Cerebellar cortex (tissue), 1 donor: ENCODE results near the gene GARIN5A.
"Not testable (repeated sequence)": the region's sequence is repeated elsewhere in the genome, so short reads cannot be mapped to it uniquely, and the experiment has no call there.

Experiments used
- DNase-seq: peaks from one replicate; pipeline ENCODE4 v3.0.0-alpha.2; 2015; ENCODE audit warnings: low spot score

Gene GARIN5A

DNA sequence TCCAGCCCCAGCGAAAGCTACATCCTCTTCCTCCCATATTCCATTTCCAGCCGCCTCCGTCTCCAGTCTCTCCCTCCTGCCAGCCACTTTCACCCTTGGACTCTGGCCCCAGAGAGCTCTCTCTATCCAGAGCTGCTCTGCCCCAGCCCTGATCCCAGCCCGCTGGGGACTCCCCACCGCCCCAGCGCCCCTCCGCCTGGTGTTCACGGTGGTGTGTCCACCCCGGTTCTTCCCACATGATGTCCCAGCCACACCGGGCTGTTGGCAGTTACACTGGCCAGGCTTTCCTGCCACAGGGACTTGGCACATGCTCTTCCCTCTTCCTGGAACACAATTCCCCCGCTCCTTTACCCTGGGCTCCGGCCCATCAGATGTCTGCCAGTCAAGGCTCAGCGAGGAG lies 11.6 kb downstream of the GARIN5A start:
- no peak for DNase-seq

DNA sequence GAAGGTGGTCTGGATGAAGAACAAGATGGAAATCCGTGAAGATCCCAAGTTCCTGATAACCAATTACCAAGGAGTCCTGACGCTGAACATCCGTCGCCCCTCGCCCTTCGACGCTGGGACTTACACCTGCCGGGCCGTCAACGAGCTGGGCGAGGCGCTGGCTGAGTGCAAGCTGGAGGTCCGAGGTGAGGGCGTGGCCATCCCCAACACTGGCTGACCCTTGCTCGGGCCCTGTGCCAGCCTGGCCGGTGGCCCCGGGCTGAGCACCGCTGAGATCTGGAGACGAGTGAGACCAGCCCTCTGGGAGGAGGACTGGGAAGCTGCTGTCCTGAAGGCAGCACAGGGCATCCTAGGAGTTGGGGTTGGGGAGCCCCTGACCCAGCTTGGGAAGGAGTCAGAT lies 12.3 kb downstream of the GARIN5A start:
- DNase-seq = no peak

DNA sequence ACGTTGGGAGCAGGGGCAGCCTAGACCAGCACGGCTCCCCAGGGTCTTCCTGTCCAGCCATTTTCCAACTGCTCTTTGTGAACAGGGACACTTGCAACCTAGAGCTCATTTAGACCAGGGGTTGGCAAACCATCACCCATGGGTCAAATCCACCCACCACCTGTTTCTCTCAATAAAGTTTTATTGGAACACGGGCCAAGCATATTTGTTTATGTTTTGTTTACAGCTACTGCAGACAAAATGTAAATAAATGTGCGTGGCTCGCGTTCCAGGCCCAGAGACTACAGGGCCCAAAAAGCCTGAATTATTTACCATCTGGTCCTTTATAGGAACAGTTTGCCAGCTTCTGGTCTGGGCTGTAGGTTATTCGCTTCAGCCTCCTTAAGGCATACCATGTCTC lies 13.7 kb downstream of the GARIN5A start:
- DNase-seq = no peak

DNA sequence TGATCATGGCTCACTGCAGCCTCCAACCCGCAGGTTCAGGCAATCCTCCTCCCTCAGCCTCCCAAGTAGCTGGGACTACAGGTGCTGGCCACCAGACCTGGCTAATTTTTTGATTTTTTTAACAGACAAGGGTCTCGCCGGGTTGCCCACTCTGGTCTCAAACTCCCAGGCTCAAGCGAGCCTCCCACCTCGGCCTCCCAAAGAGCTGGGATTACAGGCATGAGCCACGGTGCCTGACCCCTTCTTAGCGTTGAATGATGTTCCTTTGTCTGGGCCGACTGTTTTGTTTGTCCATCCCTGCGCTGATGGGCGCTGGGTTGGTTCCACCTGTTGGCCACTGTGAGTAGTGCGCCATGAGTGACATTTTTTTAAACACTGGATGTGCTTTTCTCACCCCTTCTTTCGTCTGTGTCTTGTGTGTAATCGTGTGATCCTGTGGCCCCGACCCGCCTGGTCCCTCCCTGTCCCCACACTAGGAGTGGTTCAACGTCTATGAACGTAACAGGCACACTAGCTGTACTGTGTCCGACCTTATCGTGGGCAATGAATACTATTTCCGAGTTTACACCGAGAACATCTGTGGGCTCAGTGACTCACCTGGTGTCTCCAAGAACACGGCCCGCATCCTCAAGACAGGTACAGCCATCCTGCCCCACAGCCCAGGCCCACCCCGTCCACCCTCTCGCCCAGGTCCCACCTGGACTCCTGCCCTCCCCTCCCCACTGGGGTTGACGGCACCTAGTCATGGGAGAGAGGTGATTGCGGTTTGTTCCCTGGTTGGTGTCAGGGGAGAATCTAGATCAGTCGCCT lies 15.4 kb downstream of the GARIN5A start:
- peak; percentile 59 for DNase-seq

DNA sequence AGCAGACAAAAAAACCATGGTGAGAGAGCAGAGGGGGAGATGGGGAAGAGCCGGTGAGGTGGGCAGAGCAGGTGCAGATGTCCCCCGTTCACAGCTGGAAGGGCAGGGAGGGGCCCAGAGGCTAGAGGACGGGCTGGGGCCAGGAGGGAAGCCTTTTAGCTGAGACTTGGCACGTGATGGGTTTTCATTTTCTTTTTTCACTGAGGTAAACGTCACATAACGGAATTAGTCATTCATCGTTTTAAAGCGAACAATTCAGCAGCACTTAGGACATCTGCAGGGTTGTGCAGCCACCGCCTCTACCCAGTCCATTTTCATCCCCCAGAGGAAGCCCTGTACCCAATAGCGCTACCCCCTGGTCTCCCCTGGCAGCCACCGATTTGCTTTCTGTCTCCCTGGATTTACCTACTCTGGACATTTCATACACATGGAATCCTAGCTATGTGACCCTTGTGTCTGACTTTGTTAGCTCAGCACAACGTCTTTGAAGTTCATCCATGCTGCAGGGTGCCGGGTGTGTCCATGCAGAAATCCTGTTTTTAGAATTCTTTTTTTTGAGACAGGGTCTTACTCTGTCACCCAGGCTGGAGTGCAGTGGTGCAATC lies 16.4 kb downstream of the GARIN5A start:
- peak; percentile 16 for DNase-seq

DNA sequence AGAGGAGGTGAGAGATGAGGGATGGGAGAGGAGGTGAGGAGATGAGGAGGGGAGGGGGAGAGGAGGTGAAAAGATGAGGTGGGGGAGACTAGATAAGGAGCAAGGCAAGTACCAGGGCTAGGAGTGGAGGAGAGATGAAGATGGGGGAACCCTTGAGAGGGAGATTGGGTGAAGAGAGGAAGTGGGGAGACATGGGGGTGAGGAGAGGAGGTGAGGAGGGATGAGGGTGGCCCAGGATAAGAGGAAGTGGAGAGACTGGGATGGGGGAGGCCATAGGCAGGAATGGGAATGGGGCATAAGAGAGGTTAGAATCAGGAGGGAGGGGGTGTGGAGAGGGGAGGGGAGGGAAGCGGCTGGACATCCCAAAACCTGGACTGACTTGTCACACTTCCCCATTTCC lies 17.0 kb downstream of the GARIN5A start:
- DNase-seq = no peak

DNA sequence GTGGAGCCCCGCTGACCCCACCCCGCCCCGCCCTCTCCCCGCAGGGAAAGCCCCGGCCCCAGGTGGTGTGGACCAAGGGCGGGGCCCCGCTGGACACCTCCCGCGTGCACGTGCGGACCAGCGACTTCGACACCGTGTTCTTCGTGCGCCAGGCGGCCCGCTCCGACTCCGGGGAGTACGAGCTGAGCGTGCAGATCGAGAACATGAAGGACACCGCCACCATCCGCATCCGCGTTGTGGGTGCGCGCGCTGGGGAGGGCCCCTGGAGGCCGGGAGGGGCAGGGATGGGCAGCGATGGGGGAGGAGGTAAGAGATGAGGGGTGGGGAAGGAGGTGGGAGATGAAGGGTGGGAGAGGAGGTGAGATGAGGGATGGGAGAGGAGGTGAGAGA lies 17.6 kb downstream of the GARIN5A start:
- DNase-seq = no peak

DNA sequence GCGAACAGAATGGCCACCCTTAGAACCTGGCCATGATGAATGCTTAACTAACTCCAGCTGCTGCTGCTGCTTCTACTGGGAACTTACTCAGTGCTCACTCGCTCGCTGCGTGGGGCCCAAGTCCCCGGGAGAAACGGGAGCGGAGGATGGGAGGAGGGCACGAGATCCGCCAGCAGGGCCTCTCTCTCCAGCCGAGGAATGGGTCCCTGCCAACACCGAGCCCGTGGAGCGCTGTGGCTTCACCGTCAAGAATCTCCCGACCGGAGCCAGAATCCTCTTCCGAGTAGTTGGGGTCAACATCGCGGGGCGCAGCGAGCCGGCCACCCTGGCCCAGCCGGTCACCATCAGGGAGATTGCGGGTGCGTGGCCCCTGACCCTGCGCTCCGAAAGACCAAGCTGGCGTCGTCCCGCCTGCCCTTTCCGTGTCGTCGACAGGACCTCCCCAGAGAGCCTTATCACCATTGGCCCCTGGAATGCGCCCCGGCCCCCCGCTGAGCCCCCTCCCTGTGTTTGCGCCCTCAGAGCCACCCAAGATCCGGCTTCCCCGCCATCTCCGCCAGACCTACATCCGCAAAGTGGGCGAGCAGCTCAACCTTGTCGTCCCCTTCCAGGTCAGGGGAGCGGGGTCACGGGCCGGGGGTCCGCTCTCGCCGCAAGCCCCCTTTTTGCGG lies 18.1 kb downstream of the GARIN5A start:
- no peak for DNase-seq

DNA sequence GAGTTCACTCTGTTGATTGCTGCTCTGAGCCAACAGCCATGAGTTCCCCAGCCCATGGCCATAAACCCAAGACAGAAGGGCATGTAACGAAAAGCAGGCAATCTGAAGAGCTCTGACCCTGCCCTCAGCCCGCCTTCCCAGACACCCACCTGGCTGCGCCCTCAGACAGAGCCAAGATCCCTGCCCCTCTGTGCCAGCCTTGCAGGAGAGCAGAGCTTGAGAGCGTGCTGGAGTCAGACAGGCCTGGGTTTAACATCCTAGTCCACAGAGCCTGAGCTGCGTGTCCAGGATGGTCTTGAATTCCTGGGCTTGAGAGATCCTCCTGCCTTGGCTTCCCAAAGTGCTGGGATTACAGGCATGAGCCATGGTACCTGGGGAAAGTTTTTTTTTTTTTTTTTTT lies 19.3 kb downstream of the GARIN5A start:
- DNase-seq = no peak

DNA sequence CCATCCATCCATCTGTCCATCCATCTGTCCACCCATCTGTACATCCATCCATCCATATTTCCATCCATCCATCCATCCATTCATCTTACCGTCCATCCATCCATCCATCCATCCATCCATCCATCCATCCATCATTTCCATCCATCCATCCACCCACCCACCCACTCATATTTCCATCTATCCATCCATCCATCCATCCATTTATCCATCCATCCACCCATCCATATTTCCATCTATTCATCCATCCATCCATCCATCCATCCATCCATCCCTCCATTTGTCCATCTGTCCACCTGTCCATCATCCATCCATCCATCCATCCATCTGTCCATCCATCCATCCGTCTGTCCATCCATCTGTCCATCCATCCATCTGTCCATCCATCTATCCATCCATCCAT lies 20.7 kb downstream of the GARIN5A start:
- no peak for DNase-seq

DNA sequence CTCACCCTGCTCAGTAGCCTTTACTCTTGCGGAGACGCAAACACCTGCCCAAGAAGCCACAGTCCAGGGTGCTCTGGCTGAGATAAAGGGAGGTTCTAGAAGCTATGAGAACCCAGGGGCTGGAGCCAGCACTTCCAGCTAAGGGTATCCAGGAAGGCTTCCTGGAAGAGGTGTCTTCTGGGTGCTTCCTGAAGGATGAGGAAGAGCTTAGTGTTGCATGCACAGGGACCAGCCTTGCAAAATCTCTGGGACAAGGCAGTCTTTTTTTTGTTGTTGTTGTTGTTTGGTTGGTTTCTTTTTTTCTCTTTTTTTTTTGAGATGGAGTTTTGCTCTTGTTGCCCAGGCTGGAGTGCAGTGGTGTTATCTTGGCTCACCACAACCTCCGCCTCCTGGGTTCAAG lies 23.4 kb downstream of the GARIN5A start:
- no peak for DNase-seq

DNA sequence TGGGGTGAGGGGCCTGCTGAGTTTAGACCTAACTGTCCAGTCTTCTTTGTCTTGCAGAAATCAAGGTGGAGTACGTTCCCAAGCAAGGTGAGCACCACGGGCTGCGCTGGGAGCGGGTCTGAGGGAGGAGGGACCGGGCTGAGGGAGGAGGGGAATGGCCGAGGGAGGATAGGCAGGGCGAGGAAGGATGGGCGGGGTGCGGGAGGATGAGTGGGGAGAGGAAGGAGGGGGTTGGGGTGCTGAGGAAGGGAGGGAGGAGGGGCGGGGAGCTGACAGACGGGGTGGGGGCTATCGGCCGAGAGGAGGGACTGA lies 25.5 kb downstream of the GARIN5A start:
- no peak for DNase-seq

DNA sequence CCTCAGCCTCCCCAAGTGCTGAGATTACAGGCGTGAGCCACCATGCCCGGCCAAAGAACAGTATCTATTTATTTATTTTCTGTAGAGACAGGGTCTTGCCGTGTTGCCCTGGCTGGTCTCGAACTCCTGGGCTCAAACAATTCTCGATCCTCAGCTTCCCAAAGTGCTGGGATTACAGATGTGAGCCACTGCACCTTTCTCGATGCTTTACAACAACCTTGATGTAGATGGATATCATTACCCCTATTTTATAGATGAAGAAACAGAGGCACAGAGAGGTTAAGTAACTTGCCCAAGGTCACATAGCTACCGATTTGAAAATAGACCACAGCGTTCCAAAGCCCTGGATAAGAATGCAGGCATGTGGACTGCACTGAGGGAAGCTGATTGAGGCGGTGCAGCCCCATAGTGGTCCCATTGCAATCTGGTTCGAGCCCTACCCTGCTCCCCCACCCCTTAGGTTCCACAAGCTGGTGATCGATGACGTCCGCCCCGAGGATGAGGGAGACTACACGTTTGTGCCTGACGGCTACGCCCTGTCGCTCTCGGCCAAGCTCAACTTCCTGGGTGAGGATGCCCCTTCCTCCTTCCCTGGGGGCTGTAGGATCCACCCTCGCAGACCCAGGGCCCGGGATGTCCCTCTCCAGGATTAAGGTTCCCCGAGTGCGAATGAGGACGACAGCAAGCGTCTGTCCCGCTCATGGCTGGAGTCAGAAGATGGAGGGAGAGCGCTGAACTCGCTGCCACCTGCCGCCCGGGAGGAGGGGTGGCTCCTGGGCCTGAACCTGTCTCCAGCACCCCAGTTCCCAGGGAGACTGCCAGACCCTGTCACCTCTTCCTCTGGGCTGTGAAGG lies 26.1 kb downstream of the GARIN5A start:
- DNase-seq = no peak

DNA sequence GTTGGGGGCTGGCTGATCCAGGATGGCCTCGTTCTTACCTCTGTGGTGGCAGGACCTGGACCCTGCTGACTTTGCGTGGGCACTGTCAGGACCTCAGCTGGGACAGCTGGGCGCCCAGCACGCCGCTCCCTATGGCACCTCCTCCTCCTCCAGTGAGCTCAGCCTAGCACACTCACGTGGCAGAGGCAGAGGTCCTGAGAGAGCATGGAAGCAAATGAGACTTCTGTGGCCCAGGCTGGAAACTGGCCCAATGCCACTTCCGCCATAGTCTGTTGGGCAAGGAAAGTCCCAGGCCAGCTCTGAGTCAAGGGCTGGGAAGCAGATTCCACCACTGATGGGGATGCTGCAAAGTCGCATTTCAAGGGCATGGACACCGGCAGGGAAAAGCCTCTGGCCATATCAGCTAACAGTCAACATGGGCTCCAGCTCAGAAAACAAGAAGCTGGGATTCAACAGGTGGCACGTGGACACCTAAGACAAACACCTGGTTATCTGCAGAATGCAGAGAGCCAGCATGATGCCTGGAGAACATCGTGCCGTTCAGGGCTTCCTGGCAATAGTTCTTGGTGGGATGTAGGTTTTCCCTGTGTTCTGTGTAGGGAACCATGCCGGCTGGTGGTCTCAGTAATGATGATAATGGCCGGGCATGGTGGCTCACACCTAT lies 27.3 kb downstream of the GARIN5A start:
- DNase-seq = no peak

DNA sequence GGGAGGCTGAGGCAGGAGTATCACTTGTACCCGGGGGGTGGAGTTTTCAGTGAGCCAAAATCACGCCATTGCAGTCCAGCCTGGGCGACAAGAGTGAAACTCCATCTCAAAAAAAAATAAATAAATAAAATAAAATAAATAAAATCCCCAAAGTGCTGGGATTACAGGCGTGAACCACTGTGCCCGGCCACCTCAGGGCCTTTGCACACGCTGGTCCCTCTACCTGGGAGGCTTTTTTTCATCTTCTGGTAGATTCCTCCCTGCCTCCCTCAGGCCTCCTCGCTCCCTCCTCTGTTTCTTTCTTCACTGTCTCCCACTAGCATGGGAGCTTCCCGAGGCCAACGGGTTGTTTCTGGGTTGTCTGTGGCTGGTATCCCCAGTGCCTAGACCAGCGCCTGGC lies 28.9 kb downstream of the GARIN5A start:
- no peak for DNase-seq

DNA sequence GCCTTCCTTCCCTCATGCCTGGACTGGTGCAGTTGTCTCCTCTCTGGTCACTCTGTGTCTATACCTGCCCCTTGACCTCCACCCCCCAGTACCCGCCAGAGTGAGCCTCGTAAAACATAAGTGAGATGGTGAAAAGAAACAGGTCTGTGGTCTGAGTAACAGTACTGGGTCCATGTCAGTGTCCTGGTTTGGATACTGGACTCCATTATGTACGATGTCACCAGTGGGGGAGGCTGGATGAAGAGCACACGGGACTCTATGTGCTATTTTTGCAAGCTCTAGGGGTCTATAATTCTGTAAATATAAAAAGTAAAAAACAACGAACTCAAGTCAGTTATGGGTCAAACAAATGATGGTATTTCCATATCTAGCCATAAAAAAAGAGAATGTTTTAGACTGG lies 29.6 kb downstream of the GARIN5A start:
- no peak for DNase-seq

DNA sequence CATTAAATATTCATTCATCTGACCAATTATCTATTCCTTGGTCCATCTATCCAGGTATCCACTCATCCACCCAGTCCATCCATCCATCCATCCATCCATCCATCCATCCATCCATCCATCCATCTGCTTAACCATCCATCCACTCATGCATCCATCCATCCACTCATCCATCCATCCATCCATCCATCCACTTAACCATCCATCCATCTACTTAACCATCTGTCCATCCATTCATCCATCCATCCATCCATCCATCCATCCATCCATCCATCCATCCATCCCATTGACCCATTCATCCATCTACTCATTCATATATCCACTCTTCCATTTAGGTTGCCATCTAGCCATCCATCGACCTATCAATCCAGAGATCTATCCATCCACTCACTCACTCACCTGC lies 32.6 kb downstream of the GARIN5A start:
- no peak for DNase-seq

DNA sequence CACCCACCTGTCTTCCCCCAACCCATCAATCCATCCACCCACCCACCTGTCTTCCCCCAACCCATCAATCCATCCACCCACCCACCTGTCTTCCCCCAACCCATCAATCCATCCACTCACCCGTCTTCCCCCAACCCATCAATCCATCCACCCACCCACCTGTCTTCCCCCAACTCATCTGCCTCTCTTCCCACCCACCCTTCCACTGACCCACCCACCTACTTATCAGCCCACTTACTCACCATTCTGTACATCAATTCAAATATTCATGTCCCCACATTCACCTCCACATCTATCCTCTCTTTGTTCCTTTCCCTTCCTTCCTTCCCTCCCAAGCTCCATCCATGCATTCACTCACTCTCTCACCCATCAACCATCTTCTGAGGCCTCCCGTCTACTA lies 37.5 kb downstream of the GARIN5A start:
- DNase-seq = not testable (repeated sequence)

DNA sequence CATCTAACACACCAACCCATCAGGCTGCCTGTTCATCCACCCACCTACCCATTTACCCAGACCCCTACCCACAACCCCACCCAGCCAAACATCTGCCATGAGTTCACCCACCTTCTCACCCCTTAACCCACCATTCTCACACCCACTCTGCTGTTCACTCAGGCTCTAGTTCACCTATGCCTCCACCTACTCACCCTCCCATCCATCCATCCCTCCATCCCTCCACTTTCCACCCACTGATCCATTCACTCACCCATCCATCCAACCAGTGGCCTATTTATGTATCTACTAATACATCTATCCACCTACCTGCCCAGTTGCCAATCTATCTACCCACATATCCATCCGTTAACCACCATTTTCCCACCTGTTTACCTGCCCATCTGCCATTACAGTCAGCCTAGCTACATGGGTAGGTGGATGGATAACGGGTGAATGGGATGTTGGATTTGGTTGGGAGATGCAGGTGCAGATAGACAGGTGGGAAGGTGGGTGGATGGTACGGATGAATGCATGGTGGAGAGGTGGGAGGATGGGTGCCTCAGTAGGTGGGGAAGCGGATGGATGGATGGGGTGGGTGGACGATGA lies 38.7 kb downstream of the GARIN5A start:
- no peak for DNase-seq

DNA sequence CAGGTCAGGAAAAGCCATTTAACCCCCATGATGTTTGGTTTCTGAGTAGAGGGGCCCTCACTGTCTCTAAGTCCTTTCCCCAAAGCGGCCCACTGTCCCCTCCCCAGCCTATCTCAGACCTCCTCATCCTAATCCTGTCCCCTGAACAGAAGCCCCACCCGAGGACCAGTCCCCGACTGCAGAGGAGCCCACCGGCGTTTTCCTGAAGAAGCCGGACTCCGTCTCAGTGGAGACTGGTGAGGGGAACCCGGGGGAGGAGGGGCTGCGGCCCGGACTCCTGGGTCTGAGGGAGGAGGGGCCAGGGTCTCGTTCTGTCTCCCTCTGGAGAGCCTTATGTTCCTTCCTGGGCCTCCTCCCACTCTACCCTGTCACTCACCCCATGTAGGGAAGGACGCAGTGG lies 41.0 kb downstream of the GARIN5A start:
- no peak for DNase-seq

DNA sequence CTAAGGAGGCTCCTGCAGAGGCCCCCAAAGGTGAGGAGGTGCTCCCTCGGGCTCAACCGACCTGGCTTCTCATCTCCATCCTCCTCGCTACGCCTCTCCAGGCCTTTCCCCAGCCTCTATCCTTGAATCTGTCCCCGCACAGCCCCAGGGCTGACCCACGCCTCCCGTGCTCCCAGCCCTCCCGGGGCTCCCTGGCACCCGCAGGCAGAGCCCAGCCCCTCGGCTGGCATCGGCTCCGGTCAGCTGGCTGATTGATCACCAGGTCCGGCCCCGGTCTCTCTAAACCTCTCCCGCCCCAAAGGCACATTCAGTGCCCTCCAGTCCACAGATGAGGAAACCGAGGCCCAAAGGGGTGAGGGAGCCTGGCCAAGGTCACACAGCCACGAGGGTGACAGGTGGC lies 41.4 kb downstream of the GARIN5A start:
- DNase-seq = no peak

DNA sequence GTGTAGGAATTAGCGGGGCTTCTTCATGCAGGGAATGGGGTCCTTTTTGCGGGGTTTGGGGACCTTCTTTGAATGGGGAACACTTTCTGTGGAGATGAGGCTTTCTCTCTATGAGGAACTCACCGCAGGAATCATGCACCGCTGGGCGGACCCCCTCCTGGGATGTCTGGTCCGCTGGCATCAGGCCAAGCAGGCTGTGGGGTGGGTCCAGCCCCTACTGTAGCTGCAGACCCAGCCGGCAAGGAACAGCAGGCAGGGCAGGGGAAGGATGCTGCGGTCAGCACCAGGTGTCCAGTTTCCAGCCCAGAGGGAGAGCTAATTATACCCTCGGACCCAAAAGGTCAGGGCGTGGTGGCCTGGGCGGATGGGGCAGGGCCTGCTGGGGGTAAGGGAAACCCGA lies 42.1 kb downstream of the GARIN5A start:
- DNase-seq = no peak
